ENCODE results near the gene HSP90B1. TPM values are rescaled to one million over a fixed set of nuclear protein-coding genes. Genes with fewer than 3 reads are reported as not detected.

Gene HSP90B1
- total RNA-seq: 870 TPM
- long read RNA-seq, transcript HSP90B1-201 (18 exons, 2,858 nt): major isoform, 246 of 1,108 reads
- long read RNA-seq, partial matches to known transcripts: 804 of 1,108 reads
- long read RNA-seq, other reads (novel, unspliced or antisense): 57 of 1,108 reads

- peak; percentile 100 for DNase-seq (ENCODE audit: low spot score)
Measured at GRCh38 chr12:103930034-103930786, at the start of gene HSP90B1. Gene HSP90B1 (plus strand): TSS chr12:103930410. CDS start chr12:103930516, 106 bp downstream.

DNA sequence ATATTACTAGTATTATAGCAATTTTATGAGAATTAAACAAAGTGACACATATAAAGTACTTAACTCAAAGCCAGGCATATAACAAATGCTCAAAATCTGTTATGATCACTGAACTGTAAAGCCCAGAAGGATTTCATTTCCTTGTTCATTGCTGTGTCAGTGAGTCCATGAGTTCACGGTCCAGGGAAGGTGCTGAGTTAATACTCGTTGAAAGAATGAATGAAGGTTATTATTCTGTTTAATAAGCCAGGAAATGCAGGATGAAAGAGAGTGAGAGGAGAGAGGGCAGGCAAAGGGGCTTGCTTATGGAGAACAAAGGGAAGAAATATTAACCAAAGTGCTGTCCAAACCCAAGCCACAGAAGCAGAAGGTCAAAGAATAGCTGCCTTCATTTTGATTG is 48.9 kb upstream of the HSP90B1 start:
- DNase-seq (ENCODE audit: low spot score): no peak

- DNase-seq (ENCODE audit: low spot score): no peak
Measured at GRCh38 chr12:103882861-103883596, 47.2 kb upstream of the HSP90B1 start.

DNA sequence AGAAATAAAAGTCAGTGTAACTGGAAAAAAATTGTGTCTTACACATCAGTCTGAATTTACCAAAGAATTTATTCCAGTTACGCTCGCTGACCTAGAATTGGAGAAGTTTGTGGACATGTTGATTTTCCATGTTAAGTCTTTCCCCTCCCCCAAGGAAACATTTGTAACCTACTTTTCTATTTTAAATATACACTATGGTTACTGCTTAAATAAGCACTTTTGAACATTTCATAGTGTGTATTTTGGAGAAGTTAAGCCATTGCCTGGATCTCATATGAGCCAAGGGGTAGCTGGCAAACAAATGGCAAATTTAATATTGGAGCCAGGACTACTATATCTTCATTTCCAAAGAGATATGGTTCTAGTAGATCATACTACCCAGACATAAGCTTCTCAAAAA is 46.3 kb upstream of the HSP90B1 start:
- no peak for DNase-seq (ENCODE audit: low spot score)

DNA sequence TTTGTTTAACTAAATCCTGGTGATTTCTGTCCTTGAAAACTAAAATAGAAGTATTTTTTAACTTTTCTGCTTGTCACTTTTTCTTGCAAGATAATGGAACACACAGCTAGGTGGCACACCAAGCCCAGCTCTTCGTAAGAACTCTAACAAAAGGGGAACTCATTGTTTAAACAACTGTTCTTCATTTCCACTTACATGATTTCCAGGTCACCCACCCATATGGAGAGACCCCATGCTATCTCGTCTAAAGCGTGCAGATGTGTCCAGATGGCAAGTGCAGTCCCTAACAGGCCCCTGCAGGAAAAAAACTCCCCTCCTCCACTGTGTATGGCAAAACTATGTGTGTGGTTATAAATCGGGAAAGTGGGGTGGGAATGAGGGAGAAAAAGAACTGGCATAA is 45.9 kb upstream of the HSP90B1 start:
- no peak for DNase-seq (ENCODE audit: low spot score)

GRCh38 chr12:103886195-103886797 is 43.9 kb upstream of the HSP90B1 start:
- no peak for DNase-seq (ENCODE audit: low spot score)

DNA sequence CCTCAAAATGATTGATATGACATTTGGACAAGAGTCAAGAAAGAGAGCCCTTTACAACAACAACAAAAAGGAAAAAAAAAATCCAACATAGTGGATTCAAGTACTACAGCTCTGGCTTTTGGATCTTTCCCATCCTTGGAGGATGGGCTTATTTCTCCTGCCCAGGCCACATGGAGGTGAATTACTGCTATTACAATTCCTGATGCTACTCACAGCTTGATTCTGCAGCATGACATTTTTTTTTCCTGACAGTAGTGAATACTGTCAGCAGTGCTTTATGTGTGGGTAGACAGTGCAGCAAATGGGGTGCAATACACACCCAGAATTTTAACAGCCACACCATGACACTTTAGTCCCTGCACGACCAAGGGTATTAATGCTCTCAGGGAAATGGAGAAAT is 42.5 kb upstream of the HSP90B1 start:
- DNase-seq (ENCODE audit: low spot score): no peak

DNA sequence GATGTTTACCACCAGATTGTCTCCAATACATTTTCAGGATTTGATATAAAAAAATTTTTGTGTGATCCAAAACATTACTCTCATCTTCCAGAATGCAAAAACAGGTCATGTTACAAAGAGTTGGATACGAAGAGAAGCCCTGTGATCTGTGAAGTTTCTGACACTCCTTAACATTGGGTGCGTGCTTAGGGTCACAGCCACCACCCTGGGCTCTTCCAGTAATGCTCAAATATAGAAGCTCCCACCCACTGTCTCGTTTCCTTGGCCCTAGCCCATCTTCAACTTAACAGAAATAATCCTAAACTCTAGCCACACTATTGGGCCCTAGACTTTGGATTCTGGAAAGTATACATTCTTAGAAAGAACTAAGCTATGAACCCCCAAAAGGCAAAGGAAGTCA is 32.9 kb upstream of the HSP90B1 start:
- DNase-seq (ENCODE audit: low spot score): no peak

DNA sequence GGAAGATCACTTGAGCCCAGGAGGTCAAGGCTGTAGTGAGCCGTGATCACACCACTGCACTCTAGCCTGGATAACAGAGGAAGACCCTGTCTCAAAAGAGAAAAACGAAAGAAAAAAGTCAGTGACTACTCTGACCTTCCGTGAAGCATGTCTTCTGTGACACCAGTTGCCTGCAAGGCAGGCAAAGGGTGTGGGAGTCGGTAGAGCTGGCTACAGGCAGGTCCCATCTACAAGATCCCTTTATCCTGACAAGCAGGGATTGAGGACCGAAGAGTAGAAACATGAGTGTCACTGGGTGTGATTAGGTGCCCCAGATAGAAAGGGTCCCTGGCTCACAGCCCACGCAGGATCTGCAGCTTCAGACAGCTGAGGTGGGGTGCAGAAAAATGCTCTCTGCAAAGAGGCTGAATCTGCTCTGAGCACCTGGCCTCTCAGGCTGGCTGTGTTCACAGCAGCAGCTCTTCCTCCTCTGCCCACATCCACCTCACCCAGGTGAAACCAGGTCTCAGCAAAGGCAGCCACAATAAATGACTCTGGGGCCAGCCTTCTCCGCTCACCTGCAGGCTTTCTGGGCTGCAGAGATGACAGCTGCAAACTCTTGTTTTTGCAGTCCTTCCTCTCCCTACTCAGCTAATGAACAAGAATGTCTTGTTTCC is 28.6 kb upstream of the HSP90B1 start:
- DNase-seq (ENCODE audit: low spot score): no peak

DNA sequence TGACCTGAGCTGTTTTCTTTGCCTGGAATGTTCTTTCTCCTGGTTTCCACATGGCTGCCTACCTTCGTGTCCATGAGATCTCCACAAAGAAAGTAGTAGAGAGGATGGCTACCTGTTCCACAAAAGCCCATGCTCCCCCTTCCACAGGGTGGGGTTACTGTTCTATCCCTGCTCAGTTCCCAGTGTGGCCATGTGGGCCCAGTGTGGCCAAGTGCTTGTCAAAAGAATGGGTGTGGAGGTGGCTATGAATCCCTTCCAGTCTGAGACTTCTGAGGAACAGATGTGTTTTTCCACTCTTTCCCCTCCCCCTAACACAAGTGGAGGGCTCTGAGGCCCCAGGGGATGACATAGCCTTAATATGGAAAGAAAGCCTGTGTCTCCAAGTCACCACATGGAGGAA is 26.2 kb upstream of the HSP90B1 start:
- no peak for DNase-seq (ENCODE audit: low spot score)

GRCh38 chr12:103905730-103906349 is 24.4 kb upstream of the HSP90B1 start:
- DNase-seq (ENCODE audit: low spot score): no peak

GRCh38 chr12:103908246-103908541 is 22.0 kb upstream of the HSP90B1 start:
- DNase-seq (ENCODE audit: low spot score): no peak

- no peak for DNase-seq (ENCODE audit: low spot score)
Measured at GRCh38 chr12:103908877-103909276, 21.3 kb upstream of the HSP90B1 start.

DNA sequence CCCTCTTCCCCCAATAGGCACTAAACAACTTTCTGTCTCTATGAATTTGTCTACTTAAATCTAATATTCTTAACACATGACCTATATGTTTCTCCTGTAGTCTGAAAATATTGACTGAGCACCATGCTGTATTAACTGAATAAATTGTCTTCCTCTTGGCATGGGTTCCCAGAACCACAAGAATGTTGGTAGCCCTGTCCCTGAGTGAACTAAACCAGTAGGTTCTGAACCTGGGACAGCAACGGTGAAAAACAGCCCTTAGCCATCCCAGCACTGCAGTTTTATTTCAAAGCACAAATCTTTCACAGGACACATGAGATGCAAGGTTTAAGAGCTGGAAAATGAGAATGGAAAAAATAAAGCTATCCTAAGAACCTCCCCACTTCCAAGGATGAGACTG is 20.4 kb upstream of the HSP90B1 start:
- no peak for DNase-seq (ENCODE audit: low spot score)

DNA sequence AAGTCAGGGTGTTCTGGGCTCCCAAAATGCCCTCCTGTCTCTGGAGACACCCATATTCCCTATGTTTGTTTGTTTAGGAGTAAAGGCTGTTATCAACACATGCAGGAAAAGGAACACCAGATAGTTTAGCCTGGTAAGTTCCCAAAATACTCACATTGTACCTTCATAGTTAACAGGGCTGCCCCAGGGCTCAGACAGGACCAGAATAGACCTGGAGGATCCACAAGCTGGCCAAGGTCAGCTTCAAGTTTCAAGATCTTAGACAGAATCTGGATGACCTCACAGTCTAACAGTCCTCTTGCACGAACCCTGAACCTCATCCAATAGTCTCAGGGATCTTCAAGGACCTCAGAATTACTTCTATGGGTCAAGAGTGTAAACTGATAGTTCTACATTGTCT is 18.1 kb upstream of the HSP90B1 start:
- no peak for DNase-seq (ENCODE audit: low spot score)

DNA sequence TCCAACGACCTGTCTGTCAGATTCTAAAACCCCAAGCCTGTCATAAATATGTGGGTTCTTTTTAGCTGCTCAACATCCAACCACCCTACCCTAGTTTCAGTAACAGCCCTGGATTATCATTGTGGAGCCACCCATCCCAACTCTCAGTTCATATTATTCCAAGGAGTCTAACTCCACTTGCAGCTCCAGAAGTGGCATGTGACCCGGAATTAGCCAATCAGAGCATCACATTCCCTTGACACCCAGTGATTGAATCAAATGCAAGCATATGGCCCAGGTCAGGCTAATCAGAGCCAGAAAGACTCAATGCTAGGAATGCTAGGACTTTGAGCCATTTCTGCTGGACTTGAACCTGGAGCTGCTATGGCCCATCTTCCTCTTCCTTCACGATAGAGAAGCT is 17.1 kb upstream of the HSP90B1 start:
- no peak for DNase-seq (ENCODE audit: low spot score)

DNA sequence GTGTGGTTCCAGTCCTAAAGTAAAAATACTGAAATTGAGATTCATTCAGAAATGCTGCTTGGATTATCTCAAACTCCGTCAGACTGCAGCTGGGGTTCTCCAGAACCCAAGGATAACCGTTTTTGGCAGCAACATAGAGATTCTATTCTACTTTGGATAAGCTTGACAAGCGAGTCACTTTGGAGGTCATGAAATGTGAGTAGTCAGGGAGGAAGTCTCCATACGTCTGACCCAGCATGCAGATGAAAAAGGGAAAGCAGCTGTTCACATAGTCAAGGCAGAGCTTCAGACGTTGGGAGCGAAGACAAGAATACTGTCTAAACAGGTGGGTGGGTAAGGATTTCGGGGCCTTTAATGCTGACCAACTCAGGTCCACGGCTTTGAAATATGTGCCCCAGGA is 14.9 kb upstream of the HSP90B1 start:
- no peak for DNase-seq (ENCODE audit: low spot score)

- no peak for DNase-seq (ENCODE audit: low spot score)
Measured at GRCh38 chr12:103917873-103918272, 12.3 kb upstream of the HSP90B1 start.

GRCh38 chr12:103924761-103925641 is 5.2 kb upstream of the HSP90B1 start:
- DNase-seq (ENCODE audit: low spot score): no peak

DNA sequence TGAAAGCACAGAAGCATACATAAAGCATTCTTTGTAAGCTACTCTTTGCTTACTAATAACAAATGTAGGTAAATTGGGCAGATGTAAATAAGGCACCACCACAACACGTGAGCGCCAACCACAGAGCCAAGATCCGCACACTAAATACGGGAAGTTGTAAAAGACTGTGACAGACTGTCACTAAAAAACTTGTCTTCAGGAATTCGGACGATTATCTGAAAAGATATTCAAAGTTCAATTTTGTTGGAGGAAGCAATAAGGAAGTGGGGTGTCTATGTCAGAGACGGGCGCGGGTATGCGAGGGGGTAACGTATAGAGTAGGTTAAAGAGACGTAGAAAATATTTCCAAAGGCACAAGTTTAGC is 1.5 kb upstream of the HSP90B1 start:
- no peak for DNase-seq (ENCODE audit: low spot score)
